Measurements from ENCODE around the gene NCKAP5L.
"Not testable (repeated sequence)": the region's sequence is repeated elsewhere in the genome, so short reads cannot be mapped to it uniquely, and the experiment has no call there.

The NCKAP5L gene

GRCh38 chr12:49828133-49829091, at the start of gene NCKAP5L:
Gene NCKAP5L (minus strand): TSS chr12:49828413. CDS start chr12:49804044, 24,369 bp downstream.
- peak; percentile 94 for DNase-seq

- DNase-seq = no peak
Observed at GRCh38 chr12:49877066-49877465, 48.9 kb upstream of the NCKAP5L start.

GRCh38 chr12:49876070-49876469, 47.9 kb upstream of the NCKAP5L start:
- DNase-seq = no peak

GRCh38 chr12:49875115-49875720, 47.0 kb upstream of the NCKAP5L start:
- no peak for DNase-seq

- no peak for DNase-seq
Observed at GRCh38 chr12:49874142-49874897, 46.1 kb upstream of the NCKAP5L start.

GRCh38 chr12:49873361-49873934, 45.2 kb upstream of the NCKAP5L start:
- no peak for DNase-seq

- no peak for DNase-seq
Observed at GRCh38 chr12:49872781-49873181, 44.6 kb upstream of the NCKAP5L start.

GRCh38 chr12:49872381-49872780, 44.2 kb upstream of the NCKAP5L start:
- DNase-seq = no peak

- not testable (repeated sequence) for DNase-seq
Observed at GRCh38 chr12:49871811-49872251, 43.6 kb upstream of the NCKAP5L start.

GRCh38 chr12:49871263-49871561, 43.0 kb upstream of the NCKAP5L start:
- no peak for DNase-seq

GRCh38 chr12:49870501-49871262, 42.5 kb upstream of the NCKAP5L start:
- no peak for DNase-seq

GRCh38 chr12:49869816-49870500, 41.7 kb upstream of the NCKAP5L start:
- DNase-seq = no peak

- no peak for DNase-seq
Observed at GRCh38 chr12:49868952-49869815, 41.0 kb upstream of the NCKAP5L start.

- DNase-seq = no peak
Observed at GRCh38 chr12:49868449-49868848, 40.2 kb upstream of the NCKAP5L start.

- no peak for DNase-seq
Observed at GRCh38 chr12:49867570-49868341, 39.5 kb upstream of the NCKAP5L start.

- peak; percentile 74 for DNase-seq
Observed at GRCh38 chr12:49866859-49867569, 38.8 kb upstream of the NCKAP5L start.

- no peak for DNase-seq
Observed at GRCh38 chr12:49865782-49866135, 37.5 kb upstream of the NCKAP5L start.

GRCh38 chr12:49865109-49865781, 37.0 kb upstream of the NCKAP5L start:
- no peak for DNase-seq

GRCh38 chr12:49864798-49865090, 36.5 kb upstream of the NCKAP5L start:
- DNase-seq = no peak

Data from activated naive CD4-positive, alpha-beta T cell treated with anti-CD3 and anti-CD28 coated beads, Interleukin-2, amount 50 U/mL, for 16 hours (primary cell).